Fibroblast of pulmonary artery (primary cell): Measurements from ENCODE around the gene ZNF442.
"Not testable (repeated sequence)": the region's sequence is repeated elsewhere in the genome, so short reads cannot be mapped to it uniquely, and the experiment has no call there.

Experiments
- DNase-seq: peaks from one replicate; pipeline ENCODE4 v3.0.0-alpha.2; 2010; ENCODE audit warnings: low read depth
- H3K4me3 ChIP-seq: replicated peaks from 2 replicates; pipeline ENCODE4 v1.5.1; 2011; ENCODE audit warnings: low read depth, mild to moderate bottlenecking, control low read depth, low read length, moderate library complexity
- TF ChIP-seq, protein P1 (sequence below): IDR thresholded peaks from 2 replicates; pipeline ENCODE4 v1.5.1; 2011; ENCODE audit warnings: mild to moderate bottlenecking, control low read depth, low read length, inconsistent platforms; ENCODE audit errors: missing control alignments

ZNF442 gene

DNA sequence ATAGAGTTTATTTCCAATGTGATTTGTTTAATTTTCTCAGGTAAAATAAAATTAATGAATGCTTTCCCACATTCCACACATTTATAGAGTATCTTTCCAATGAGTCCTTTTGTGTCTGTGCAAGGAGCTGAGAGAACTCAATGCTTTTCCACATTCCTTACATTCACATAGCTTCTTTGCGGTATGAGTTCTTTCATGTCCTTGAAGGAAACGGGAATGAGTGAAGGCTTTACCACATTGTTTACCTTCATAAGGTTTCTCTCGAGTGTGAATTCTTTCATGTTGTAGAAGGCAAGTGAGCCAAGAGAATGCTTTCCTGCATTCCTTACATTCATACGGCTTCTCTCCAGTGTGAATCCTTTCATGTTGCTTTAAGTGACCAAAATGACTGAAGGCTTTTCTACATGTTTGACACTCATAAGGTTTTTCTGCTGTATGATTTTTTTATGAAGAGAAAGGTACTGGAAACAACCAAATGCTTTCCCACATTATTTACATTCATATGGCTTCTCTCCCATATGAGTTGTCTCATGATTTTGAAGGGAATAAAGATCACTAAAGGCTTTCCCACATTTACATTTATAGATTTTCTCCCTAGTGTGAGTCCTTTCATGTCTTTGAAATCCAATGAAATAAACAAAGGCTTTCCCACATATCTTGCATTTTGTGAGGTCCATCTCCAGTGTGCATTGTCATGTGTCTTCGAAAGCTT, 14.4 kb upstream of the ZNF442 start:
- H3K4me3 ChIP-seq, result no peak overlapping the region
- TF ChIP-seq, protein P1, sequence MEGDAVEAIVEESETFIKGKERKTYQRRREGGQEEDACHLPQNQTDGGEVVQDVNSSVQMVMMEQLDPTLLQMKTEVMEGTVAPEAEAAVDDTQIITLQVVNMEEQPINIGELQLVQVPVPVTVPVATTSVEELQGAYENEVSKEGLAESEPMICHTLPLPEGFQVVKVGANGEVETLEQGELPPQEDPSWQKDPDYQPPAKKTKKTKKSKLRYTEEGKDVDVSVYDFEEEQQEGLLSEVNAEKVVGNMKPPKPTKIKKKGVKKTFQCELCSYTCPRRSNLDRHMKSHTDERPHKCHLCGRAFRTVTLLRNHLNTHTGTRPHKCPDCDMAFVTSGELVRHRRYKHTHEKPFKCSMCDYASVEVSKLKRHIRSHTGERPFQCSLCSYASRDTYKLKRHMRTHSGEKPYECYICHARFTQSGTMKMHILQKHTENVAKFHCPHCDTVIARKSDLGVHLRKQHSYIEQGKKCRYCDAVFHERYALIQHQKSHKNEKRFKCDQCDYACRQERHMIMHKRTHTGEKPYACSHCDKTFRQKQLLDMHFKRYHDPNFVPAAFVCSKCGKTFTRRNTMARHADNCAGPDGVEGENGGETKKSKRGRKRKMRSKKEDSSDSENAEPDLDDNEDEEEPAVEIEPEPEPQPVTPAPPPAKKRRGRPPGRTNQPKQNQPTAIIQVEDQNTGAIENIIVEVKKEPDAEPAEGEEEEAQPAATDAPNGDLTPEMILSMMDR, result no peak
- DNase-seq, result no peak

DNA sequence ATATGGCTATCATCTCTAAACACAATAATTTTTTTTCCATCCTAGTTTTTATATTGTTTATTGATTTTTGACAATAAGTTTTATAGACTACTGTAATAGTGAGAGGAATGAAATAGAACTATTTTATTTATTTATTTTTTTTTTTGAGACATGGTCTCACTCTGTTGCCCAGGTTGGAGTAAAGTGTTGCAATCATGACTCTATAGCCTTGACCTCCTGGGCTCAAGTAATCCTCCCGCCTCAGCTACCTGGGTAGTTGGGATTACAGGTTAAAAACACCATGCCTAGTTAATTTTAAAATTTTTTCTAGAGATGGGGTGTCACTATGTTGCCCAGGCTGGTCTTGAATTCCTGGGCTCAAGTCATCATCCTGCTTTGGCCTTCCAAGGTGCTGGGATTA, 8.5 kb upstream of the ZNF442 start:
- H3K4me3 ChIP-seq, result no peak overlapping the region
- TF ChIP-seq, protein P1, result no peak
- no peak for DNase-seq

DNA sequence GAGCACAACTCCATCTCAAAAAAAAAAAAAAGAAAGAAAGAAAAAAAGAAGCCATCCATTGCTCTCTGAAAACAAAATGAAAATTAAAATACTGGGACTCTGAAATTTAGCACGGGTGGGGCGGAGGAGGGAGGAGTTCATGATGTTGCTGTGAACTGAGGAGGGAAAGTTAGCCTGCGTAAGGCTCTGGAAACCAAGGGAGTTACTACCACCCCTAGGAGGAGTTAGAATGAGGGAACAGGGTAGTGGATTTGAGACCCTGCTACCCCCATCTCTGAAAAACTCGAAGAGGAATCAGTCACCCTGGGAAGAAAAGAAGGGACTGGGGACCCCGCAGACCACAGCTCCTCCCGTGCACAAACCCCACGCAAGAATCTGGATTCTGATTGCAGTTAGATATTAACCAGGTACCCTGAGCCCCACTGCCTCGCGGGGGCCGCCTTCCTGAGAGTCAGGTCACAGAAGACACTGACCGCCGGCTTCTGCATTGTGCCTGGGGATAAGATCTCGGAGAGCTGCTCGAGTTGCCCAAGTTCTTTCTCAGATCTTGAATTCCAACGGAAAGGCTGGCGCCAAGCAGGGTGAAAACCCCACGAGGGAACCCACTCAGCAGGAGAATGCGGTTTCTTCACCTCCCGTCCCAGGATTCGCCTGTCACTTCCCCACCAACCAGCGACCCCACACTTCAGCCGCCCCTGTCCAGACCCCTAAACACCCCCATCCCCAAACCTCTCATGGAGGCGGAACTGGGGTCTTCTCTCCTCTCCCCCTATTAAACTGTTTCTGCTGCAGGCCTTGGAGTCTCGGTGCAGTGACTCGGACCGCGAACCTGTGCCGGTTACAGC, 870 bp downstream of the ZNF442 start:
- DNase-seq, result peak; percentile 24
- H3K4me3 ChIP-seq, result peak overlapping the region; percentile 84

DNA sequence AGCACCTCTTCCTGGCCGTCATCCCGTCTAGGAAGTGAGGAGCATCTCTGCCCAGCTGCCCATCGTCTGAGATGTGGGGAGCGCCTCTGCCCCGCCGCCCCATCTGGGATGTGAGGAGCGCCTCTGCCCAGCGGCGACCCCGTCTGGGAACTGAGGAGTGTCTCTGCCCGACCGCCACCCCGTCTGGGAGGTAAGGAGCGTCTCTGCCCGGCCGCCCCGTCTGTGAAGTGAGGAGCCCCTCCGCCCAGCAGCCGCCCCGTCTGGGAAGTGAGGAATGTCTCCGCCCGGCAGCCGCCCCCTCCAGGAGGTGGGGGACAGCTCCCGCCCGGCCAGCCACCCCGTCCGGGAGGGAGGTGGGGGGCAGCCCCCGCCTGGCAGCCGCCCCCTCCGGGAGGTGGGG, 3.2 kb downstream of the ZNF442 start:
- not testable (repeated sequence) for DNase-seq, H3K4me3 ChIP-seq

More for the DNA sequence above, 870 bp downstream of the ZNF442 start:
- TF ChIP-seq, protein P1, result no peak

DNA sequence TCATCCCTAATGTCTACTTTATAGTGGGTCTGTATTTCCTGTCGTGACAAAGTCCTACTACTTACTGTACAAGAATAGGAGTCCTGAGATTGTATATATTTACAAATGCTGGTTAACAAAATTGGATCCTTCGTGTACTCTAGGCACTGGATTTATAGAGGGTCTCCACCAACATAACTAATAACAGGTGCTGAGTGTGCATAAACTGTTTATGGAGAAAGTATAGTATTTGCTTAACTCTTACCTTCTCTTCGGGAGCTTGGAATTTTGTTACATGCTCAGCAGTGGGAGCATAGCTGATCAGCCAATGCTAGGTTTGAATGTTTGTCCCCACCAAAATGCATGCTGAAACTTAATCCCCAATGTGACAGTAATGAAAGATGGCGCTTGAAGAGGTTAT, 12.1 kb downstream of the ZNF442 start:
- no peak overlapping the region for H3K4me3 ChIP-seq
- no peak for DNase-seq
- TF ChIP-seq, protein P1, result no peak

DNA sequence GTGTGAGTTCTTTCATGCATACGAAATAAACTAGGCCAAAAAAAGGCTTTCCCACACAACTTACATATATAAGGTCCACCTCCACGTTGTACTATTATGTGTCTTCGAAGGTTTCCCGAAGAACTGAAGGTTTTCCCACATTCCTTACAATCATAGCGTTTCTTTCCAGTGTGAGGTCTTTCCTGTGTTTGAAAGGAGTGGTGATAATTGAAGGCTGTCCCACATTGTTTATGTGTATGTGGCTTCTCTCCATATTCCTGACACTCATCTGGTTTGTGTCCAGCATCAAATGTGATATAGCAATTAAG, 14.6 kb downstream of the ZNF442 start:
- no peak overlapping the region for H3K4me3 ChIP-seq
- TF ChIP-seq, protein P1, result no peak
- no peak for DNase-seq

DNA sequence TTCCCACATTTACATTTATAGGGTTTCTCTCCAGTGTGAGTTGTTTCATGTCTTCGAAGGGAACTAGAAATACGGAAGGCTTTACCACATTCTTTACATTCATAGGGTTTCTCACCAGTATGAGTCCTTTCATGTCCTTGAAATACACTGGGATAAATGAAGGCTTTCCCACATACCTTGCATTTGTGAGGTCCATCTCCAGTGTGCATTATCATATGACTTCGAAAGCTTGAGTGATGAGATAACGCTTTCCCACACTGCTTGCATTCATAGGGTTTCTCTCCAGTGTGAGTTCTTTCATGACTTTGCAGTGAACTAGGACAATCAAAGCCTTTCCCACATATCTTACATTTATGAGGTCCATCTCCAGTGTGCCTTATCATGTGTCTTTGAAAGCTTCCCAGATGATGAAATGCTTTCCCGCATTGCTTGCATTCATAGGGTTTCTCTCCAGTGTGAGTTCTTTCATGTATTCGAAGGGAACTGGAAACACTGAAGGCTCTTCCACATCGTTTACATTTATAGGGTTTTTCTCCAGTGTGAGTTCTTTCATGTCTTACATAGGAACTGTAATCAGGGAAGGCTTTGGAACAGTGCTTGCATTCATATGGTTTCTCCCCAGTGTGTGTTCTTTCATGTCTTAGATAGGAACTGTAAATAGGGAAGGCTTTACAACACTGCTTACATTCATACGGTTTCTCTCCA, 15.1 kb downstream of the ZNF442 start:
- TF ChIP-seq, protein P1, result no peak
- H3K4me3 ChIP-seq, result no peak overlapping the region
- DNase-seq, result no peak
